IPS-NIHi11 (cell line): Measurements from ENCODE around the gene XPC.

Experiments used
- DNase-seq: peaks from one replicate; pipeline ENCODE4 v3.0.0; 2012; ENCODE audit warnings: mixed read lengths, low spot score

XPC gene

GRCh38 chr3:14147617-14148016 is 30.8 kb downstream of the XPC start:
- DNase-seq = no peak

- DNase-seq = no peak
These were observed 31.4 kb downstream of the XPC start for GRCh38 chr3:14147066-14147435.

GRCh38 chr3:14146381-14147065 is 31.9 kb downstream of the XPC start:
- no peak for DNase-seq

GRCh38 chr3:14145670-14146380 is 32.6 kb downstream of the XPC start:
- no peak for DNase-seq

GRCh38 chr3:14145236-14145635 is 33.2 kb downstream of the XPC start:
- DNase-seq = no peak

GRCh38 chr3:14144423-14145075 is 33.9 kb downstream of the XPC start:
- DNase-seq = peak; percentile 74

- DNase-seq = no peak
These were observed 34.9 kb downstream of the XPC start for GRCh38 chr3:14143271-14144225.

GRCh38 chr3:14142567-14143270 is 35.7 kb downstream of the XPC start:
- DNase-seq = no peak

- no peak for DNase-seq
These were observed 36.6 kb downstream of the XPC start for GRCh38 chr3:14141602-14142341.

- DNase-seq = no peak
These were observed 37.3 kb downstream of the XPC start for GRCh38 chr3:14141144-14141543.

GRCh38 chr3:14140668-14141067 is 37.7 kb downstream of the XPC start:
- no peak for DNase-seq

GRCh38 chr3:14139771-14140170 is 38.6 kb downstream of the XPC start:
- DNase-seq = no peak

GRCh38 chr3:14138878-14139655 is 39.3 kb downstream of the XPC start:
- no peak for DNase-seq

- no peak for DNase-seq
These were observed 40.1 kb downstream of the XPC start for GRCh38 chr3:14138109-14138877.

- DNase-seq = no peak
These were observed 41.0 kb downstream of the XPC start for GRCh38 chr3:14137445-14137844.

GRCh38 chr3:14137004-14137403 is 41.4 kb downstream of the XPC start:
- DNase-seq = no peak

- DNase-seq = no peak
These were observed 42.8 kb downstream of the XPC start for GRCh38 chr3:14135581-14135980.

GRCh38 chr3:14134291-14134690 is 44.1 kb downstream of the XPC start:
- no peak for DNase-seq

- no peak for DNase-seq
These were observed 44.5 kb downstream of the XPC start for GRCh38 chr3:14133876-14134275.
